SK-N-SH treated with all-trans-retinoic acid at 6 μM for 48 hours (cell line): ENCODE measurements around the gene FAF2.

Experiments used
- BACH2 ChIP-seq: fragments of 250-450 bp; sonication (Bioruptor Pico); IDR thresholded peaks from 2 replicates; pipeline ENCODE4 v1.9.0; 2021; ENCODE audit warnings: mild to moderate bottlenecking, borderline replicate concordance
- GLIS3 ChIP-seq: fragments of 250-450 bp; sonication (Bioruptor Pico); IDR thresholded peaks from 2 replicates; pipeline ENCODE4 v1.5.0; 2020; ENCODE audit warnings: mild to moderate bottlenecking, moderate library complexity
- TCF4 ChIP-seq: fragments of 250-450 bp; sonication (Bioruptor Pico); IDR thresholded peaks from 2 replicates; pipeline ENCODE4 v1.8.0; 2021; ENCODE audit warnings: mild to moderate bottlenecking, moderate library complexity, borderline replicate concordance
- ZC3H10 ChIP-seq: fragments of 250-450 bp; sonication (Bioruptor Pico); IDR thresholded peaks from 2 replicates; pipeline ENCODE4 v1.5.1; 2021; ENCODE audit warnings: mild to moderate bottlenecking, moderate library complexity
- TF ChIP-seq, protein P1 (sequence below): fragments of 250-450 bp; sonication (Bioruptor Pico); IDR thresholded peaks from 2 replicates; pipeline ENCODE4 v1.5.0; 2020; ENCODE audit warnings: mild to moderate bottlenecking, moderate library complexity
- TF ChIP-seq, protein P2 (sequence below): fragments of 250-450 bp; sonication (Bioruptor Pico); IDR thresholded peaks from 2 replicates; pipeline ENCODE4 v1.8.0; 2020; ENCODE audit warnings: mild to moderate bottlenecking, moderate library complexity, borderline replicate concordance

- no peak for TF ChIP-seq GLIS3 (CRISPR knock-in tag)
- TF ChIP-seq, protein P1, sequence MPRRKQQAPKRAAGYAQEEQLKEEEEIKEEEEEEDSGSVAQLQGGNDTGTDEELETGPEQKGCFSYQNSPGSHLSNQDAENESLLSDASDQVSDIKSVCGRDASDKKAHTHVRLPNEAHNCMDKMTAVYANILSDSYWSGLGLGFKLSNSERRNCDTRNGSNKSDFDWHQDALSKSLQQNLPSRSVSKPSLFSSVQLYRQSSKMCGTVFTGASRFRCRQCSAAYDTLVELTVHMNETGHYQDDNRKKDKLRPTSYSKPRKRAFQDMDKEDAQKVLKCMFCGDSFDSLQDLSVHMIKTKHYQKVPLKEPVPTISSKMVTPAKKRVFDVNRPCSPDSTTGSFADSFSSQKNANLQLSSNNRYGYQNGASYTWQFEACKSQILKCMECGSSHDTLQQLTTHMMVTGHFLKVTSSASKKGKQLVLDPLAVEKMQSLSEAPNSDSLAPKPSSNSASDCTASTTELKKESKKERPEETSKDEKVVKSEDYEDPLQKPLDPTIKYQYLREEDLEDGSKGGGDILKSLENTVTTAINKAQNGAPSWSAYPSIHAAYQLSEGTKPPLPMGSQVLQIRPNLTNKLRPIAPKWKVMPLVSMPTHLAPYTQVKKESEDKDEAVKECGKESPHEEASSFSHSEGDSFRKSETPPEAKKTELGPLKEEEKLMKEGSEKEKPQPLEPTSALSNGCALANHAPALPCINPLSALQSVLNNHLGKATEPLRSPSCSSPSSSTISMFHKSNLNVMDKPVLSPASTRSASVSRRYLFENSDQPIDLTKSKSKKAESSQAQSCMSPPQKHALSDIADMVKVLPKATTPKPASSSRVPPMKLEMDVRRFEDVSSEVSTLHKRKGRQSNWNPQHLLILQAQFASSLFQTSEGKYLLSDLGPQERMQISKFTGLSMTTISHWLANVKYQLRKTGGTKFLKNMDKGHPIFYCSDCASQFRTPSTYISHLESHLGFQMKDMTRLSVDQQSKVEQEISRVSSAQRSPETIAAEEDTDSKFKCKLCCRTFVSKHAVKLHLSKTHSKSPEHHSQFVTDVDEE, result no peak
- no peak for TF ChIP-seq BACH2 (CRISPR knock-in tag)
- no peak for TF ChIP-seq ZC3H10 (CRISPR knock-in tag)
- TF ChIP-seq TCF4 (CRISPR knock-in tag), result no peak
- TF ChIP-seq, protein P2, sequence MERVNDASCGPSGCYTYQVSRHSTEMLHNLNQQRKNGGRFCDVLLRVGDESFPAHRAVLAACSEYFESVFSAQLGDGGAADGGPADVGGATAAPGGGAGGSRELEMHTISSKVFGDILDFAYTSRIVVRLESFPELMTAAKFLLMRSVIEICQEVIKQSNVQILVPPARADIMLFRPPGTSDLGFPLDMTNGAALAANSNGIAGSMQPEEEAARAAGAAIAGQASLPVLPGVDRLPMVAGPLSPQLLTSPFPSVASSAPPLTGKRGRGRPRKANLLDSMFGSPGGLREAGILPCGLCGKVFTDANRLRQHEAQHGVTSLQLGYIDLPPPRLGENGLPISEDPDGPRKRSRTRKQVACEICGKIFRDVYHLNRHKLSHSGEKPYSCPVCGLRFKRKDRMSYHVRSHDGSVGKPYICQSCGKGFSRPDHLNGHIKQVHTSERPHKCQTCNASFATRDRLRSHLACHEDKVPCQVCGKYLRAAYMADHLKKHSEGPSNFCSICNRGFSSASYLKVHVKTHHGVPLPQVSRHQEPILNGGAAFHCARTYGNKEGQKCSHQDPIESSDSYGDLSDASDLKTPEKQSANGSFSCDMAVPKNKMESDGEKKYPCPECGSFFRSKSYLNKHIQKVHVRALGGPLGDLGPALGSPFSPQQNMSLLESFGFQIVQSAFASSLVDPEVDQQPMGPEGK (CRISPR knock-in tag), result no peak
Observed at GRCh38 chr5:176529741-176530141, 81.6 kb downstream of the FAF2 start.
